SK-N-SH (cell line): Measurements from ENCODE around the gene CXADR. TPM values are rescaled to one million over a fixed set of nuclear protein-coding genes. Genes with fewer than 3 reads are reported as not detected.

Source experiments
- CTCF ChIA-PET: fragments of 300-600, 350-600 bp; formaldehyde crosslinking; extraction: SDS; loops from one replicate; lab custom pipeline; 2021; lab: Yijun Ruan, JAX
- POLR2A ChIA-PET: fragments of 350-600 bp; sonication (Branson Sonifier 250); formaldehyde crosslinking; extraction: SDS; loops from one replicate; lab custom pipeline; 2020; ENCODE audit warnings: antibody characterized with exemption, inconsistent platforms; lab: Yijun Ruan, JAX
- DNase-seq: peaks from one replicate; pipeline ENCODE4 v3.0.0; 2012
- H2AFZ ChIP-seq: fragments of 200-600 bp; sonication (generic); 2 replicates; pipeline ENCODE4 v1.8.1; 2016; ENCODE audit warnings: antibody characterized with exemption, mild to moderate bottlenecking, low read depth
- H3F3A ChIP-seq: fragments of 200-600 bp; sonication (generic); replicated peaks from 2 replicates; pipeline ENCODE3; 2016; ENCODE audit warnings: antibody characterized with exemption, mild to moderate bottlenecking; ENCODE audit not compliant: insufficient read depth
- H3K27ac ChIP-seq, 2 experiments: fragments of 200-500 bp in 1 of 2; fragments of 200-600 bp in 1 of 2; sonication (Bioruptor generic) in 1 of 2; sonication (generic), shearing (Covaris generic) in 1 of 2; 2 replicates each; pipeline versions ENCODE4 v1.5.1 to v1.6.1; 2014 to 2016; ENCODE audit warnings: low read depth in 2 of 2, inconsistent platforms in 1 of 2, low read length in 1 of 2, mild to moderate bottlenecking in 1 of 2, mixed read lengths in 1 of 2
- H3K27me3 ChIP-seq: fragments of 200-600 bp; sonication (generic), shearing (Covaris generic); 2 replicates; pipeline ENCODE4 v1.6.1; 2016; ENCODE audit warnings: mixed run types; ENCODE audit not compliant: insufficient read depth
- H3K36me3 ChIP-seq, 2 experiments: fragments of 200-500 bp in 1 of 2; fragments of 200-600 bp in 1 of 2; sonication (Bioruptor generic) in 1 of 2; sonication (generic) in 1 of 2; replicated peaks in 1 of 2; 2 replicates each; pipeline versions ENCODE3 to v1.5.1; 2014 to 2016; ENCODE audit warnings: low read length in 1 of 2, mild to moderate bottlenecking in 1 of 2; ENCODE audit not compliant: insufficient read depth in 2 of 2, control insufficient read depth in 1 of 2
- H3K4me1 ChIP-seq, 2 experiments: fragments of 200-500 bp in 1 of 2; fragments of 200-600 bp in 1 of 2; sonication (Bioruptor generic) in 1 of 2; sonication (generic), shearing (Covaris generic) in 1 of 2; 2 replicates each; pipeline versions ENCODE4 v1.5.1 to v1.6.1; 2014 to 2016; ENCODE audit warnings: low read depth in 1 of 2, low read length in 1 of 2, mixed run types in 1 of 2; ENCODE audit not compliant: insufficient read depth in 2 of 2, control insufficient read depth in 1 of 2
- H3K4me2 ChIP-seq: fragments of 200-600 bp; sonication (generic), shearing (Covaris generic); 2 replicates; pipeline ENCODE4 v1.6.1; 2017; ENCODE audit warnings: mixed run types
- H3K4me3 ChIP-seq, 2 experiments: fragments of 200-500 bp in 1 of 2; fragments of 200-600 bp in 1 of 2; sonication (Bioruptor generic) in 1 of 2; sonication (generic), shearing (Covaris generic) in 1 of 2; 2 replicates each; pipeline versions ENCODE4 v1.5.1 to v1.8.1; 2014 to 2016; ENCODE audit warnings: low read depth in 2 of 2, inconsistent platforms in 1 of 2, low read length in 1 of 2, mild to moderate bottlenecking in 1 of 2, mixed read lengths in 1 of 2, moderate library complexity in 1 of 2
- H3K79me2 ChIP-seq: fragments of 200-600 bp; sonication (generic); 2 replicates; pipeline ENCODE4 v1.8.1; 2017; ENCODE audit warnings: mild to moderate bottlenecking; ENCODE audit not compliant: insufficient read depth
- H3K9ac ChIP-seq: fragments of 200-600 bp; sonication (generic); 2 replicates; pipeline ENCODE4 v1.6.1; 2017; ENCODE audit warnings: mixed run types
- H3K9me2 ChIP-seq: fragments of 200-600 bp; sonication (generic); 2 replicates; pipeline ENCODE4 v1.6.1; 2017; ENCODE audit warnings: mixed run types
- H3K9me3 ChIP-seq: fragments of 200-600 bp; sonication (generic); 2 replicates; pipeline ENCODE4 v1.6.1; 2017; ENCODE audit warnings: mixed run types, mild to moderate bottlenecking, moderate library complexity
- H4K20me1 ChIP-seq: fragments of 200-600 bp; sonication (generic); 2 replicates; pipeline ENCODE4 v1.6.1; 2017; ENCODE audit warnings: mild to moderate bottlenecking, mixed run types; ENCODE audit not compliant: insufficient read depth
- EP300 ChIP-seq, 2 experiments: IDR thresholded peaks; 2 replicates each; pipeline versions ENCODE4 v1.4.0 to v1.6.1; 2012; ENCODE audit warnings: borderline replicate concordance in 1 of 2, low read depth in 1 of 2, low read length in 1 of 2
- FOXJ3 ChIP-seq: sonication (generic); formaldehyde crosslinking; IDR thresholded peaks from 2 replicates; pipeline ENCODE4 v1.5.1; 2020; ENCODE audit warnings: mild to moderate bottlenecking, missing genetic modification reagents
- FOXM1 ChIP-seq: IDR thresholded peaks from 2 replicates; pipeline ENCODE4 v1.4.0; 2012; ENCODE audit warnings: low read depth, mild to moderate bottlenecking
- GABPA ChIP-seq: IDR thresholded peaks from 2 replicates; pipeline ENCODE4 v1.4.0; 2012; ENCODE audit warnings: low read depth, mild to moderate bottlenecking
- IRF3 ChIP-seq: fragments of 150-350 bp; IDR thresholded peaks from 2 replicates; pipeline ENCODE4 v1.6.1; 2016; ENCODE audit warnings: mild to moderate bottlenecking, low read depth, low read length
- MAX ChIP-seq: IDR thresholded peaks from 2 replicates; pipeline ENCODE4 v1.4.0; 2012; ENCODE audit warnings: low read depth
- MEF2A ChIP-seq: IDR thresholded peaks from 2 replicates; pipeline ENCODE4 v1.4.0; 2012; ENCODE audit warnings: low read depth, borderline replicate concordance
- NFIC ChIP-seq: IDR thresholded peaks from 2 replicates; pipeline ENCODE4 v1.4.0; 2012; ENCODE audit warnings: borderline replicate concordance
- NRF1 ChIP-seq: IDR thresholded peaks from 2 replicates; pipeline ENCODE4 v1.6.1; 2012; ENCODE audit warnings: low read depth, mild to moderate bottlenecking, low read length
- PBX3 ChIP-seq: IDR thresholded peaks from 2 replicates; pipeline ENCODE4; 2012
- POLR2AphosphoS5 ChIP-seq: IDR thresholded peaks from 2 replicates; pipeline ENCODE4 v1.6.1; 2012; ENCODE audit warnings: low read depth, low read length
- RCOR1 ChIP-seq: fragments of 150-350 bp; IDR thresholded peaks from 2 replicates; pipeline ENCODE4 v1.6.1; 2017; ENCODE audit warnings: antibody characterized with exemption, low read length
- RXRA ChIP-seq: IDR thresholded peaks from 2 replicates; pipeline ENCODE4 v1.4.0; 2012; ENCODE audit warnings: low read depth, mild to moderate bottlenecking, borderline replicate concordance
- SIN3A ChIP-seq: IDR thresholded peaks from 2 replicates; pipeline ENCODE4 v1.6.1; 2012; ENCODE audit warnings: low read depth, mild to moderate bottlenecking, low read length, moderate library complexity, borderline replicate concordance
- TAF1 ChIP-seq: IDR thresholded peaks from 2 replicates; pipeline ENCODE4 v1.6.1; 2012; ENCODE audit warnings: low read depth, mild to moderate bottlenecking, low read length, moderate library complexity, borderline replicate concordance
- WGBS: methylation state at CpG from one replicate; pipeline ENCODE4 v1.1.6; 2017; ENCODE audit warnings: low lambda C conversion rate; 5-methylcytosine and 5-hydroxymethylcytosine counted together
- polyA plus RNA-seq, 3 experiments: library from polyadenylated mRNA; depleted of rRNA; stranded (reverse); fragments of >200 nt; gene quantifications; 2 replicates each; pipeline ENCODE4 v1.2.3, GENCODE V29; 2012

The CXADR gene
- polyA plus RNA-seq, 1 of the 3 experiments (the other 2 are of a cell fraction): 1.1 TPM

- H3K27me3 ChIP-seq: no peaks in the 10 kb centered on the region
- H3K27ac ChIP-seq: peak within 1 kb of the TSS; percentile 62 to 81
- peaks cover under 1 to 2% of the 10 kb centered on the region in 2 experiments for H3K36me3 ChIP-seq
- no peaks in the 10 kb centered on the region for H3K9me3 ChIP-seq
- CTCF ChIA-PET: interaction anchor here (1.1 to 1.9 kb wide), 2 partner anchors 58 to 226 kb away, joined by 3 to 8 read pairs; no protein-coding TSS in a partner anchor
- POLR2A ChIA-PET: no interaction called here
- peak within 1 kb of the TSS; percentile 99 for H2AFZ ChIP-seq
- peaks cover 45% of the 10 kb centered on the region for H3K79me2 ChIP-seq
- H3F3A ChIP-seq: peaks cover 16% of the 10 kb centered on the region
- H4K20me1 ChIP-seq: no peaks in the 10 kb centered on the region
- peak within 1 kb of the TSS; percentile 85 for H3K4me2 ChIP-seq
- H3K9me2 ChIP-seq: no peaks in the 10 kb centered on the region
- TF ChIP-seq SIN3A (no peak), POLR2AphosphoS5 (no peak), NRF1 (peak; percentile 48), IRF3 (no peak), MAX (peak; percentile 52; the same call in 1 of the 2 replicates), TAF1 (peak; percentile 61), RXRA (no peak), PBX3 (no peak), FOXM1 (no peak), GABPA (0 out of 2 replicates have a peak, but pooled peaks have one; percentile 43), EP300 (IDR thresholded peaks at IDR 0.05; ENCODE audit: borderline replicate concordance in 1 of 2, low read depth in 1 of 2, low read length in 1 of 2) (no peak), FOXJ3 (CRISPR knock-in tag) (no peak)
- peak; percentile 99 for DNase-seq
- 3% methylated on average over 7 of the region's 102 CpGs for WGBS
- peak within 1 kb of the TSS; percentile 91 for H3K4me3 ChIP-seq
- peak within 1 kb of the TSS; percentile 89 for H3K9ac ChIP-seq
- H3K4me1 ChIP-seq: peaks cover 0 to 6% of the 10 kb centered on the region in 2 experiments; a peak in 3 of 4 replicates
Observed at GRCh38 chr21:17612565-17613241, 99.9 kb downstream of the CXADR start, which contains the start of gene BTG3. Gene BTG3 (minus strand): TSS chr21:17612901. CDS start chr21:17609144, 3,757 bp downstream.

- Histone ChIP-seq H3K9me2 (no peaks in the 10 kb centered on the region), H2AFZ (peak overlapping the region; percentile 99), H3K27ac (no peak overlapping the region; a peak in 1 of 4 replicates), H3K4me1 (peaks cover 0 to 6% of the 10 kb centered on the region in 2 experiments; a peak in 2 of 4 replicates), H3K79me2 (peaks cover 40% of the 10 kb centered on the region), H3K4me2 (peak overlapping the region; percentile 85), H4K20me1 (no peaks in the 10 kb centered on the region), H3K4me3 (peak overlapping the region; percentile 91; a peak in 3 of 4 replicates), H3F3A (peaks cover 16% of the 10 kb centered on the region), H3K9ac (peak overlapping the region; percentile 89; the same call in 1 of the 2 replicates), H3K9me3 (no peaks in the 10 kb centered on the region), H3K27me3 (no peaks in the 10 kb centered on the region), H3K36me3 (no peaks in the 10 kb centered on the region)
- TF ChIP-seq RCOR1 (no peak), MEF2A (no peak), NFIC (no peak)
- DNase-seq: no peak
- 59% methylated on average over 12 of the region's 16 CpGs for WGBS
- POLR2A ChIA-PET: no interaction called here
- CTCF ChIA-PET: no interaction called here
Observed at GRCh38 chr21:17613242-17613676, 100.4 kb downstream of the CXADR start.
